ENCODE data around the gene ATP10A. TPM values are rescaled to one million over a fixed set of nuclear protein-coding genes. Genes with fewer than 3 reads are reported as not detected.

ATP10A gene
- total and polyA plus RNA-seq, 2 donors from 2014 or later: 4.0 to 6.8 TPM

GRCh38 chr15:25678500-25678855 is 184.6 kb downstream of the ATP10A start:
- intact Hi-C loops (cut with DNase I): no loop called here
- Histone ChIP-seq H3K4me1 (ENCODE audit: control insufficient read depth in 2 of 3, insufficient read depth in 2 of 3, low read depth in 1 of 3, low read length in 3 of 3) (no peaks in the 10 kb centered on the region), H3K36me3 (ENCODE audit: control insufficient read depth in 2 of 3, insufficient read depth in 3 of 3, low read length in 3 of 3) (no peaks in the 10 kb centered on the region), H3K9ac (ENCODE audit: low read length in 3 of 3) (no peak overlapping the region), H3K27ac (ENCODE audit: low read depth in 2 of 2, low read length in 2 of 2) (no peak overlapping the region), H3K27me3 (ENCODE audit: control insufficient read depth, insufficient read depth, low read length) (no peaks in the 10 kb centered on the region), H3K4me3 (ENCODE audit: low read length in 3 of 3) (no peak overlapping the region), H3K9me3 (ENCODE audit: control insufficient read depth in 2 of 3, insufficient read depth in 1 of 3, low read length in 3 of 3) (no peaks in the 10 kb centered on the region)
- TF ChIP-seq CTCF (IDR thresholded peaks at IDR 0.05; ENCODE audit: borderline replicate concordance, extremely low read depth, insufficient read depth): no peak
- FAIRE-seq (no peak), DNase-seq (peak in 2 of 5 donors; percentile 43 to 48)

- FAIRE-seq (no peak), DNase-seq (no peak)
- TF ChIP-seq CTCF (IDR thresholded peaks at IDR 0.05; ENCODE audit: borderline replicate concordance, extremely low read depth, insufficient read depth): no peak
- Histone ChIP-seq H3K9ac (ENCODE audit: low read length in 3 of 3) (no peak overlapping the region), H3K9me3 (ENCODE audit: control insufficient read depth in 2 of 3, insufficient read depth in 1 of 3, low read length in 3 of 3) (no peaks in the 10 kb centered on the region), H3K27me3 (ENCODE audit: control insufficient read depth, insufficient read depth, low read length) (no peaks in the 10 kb centered on the region), H3K4me1 (ENCODE audit: control insufficient read depth in 2 of 3, insufficient read depth in 2 of 3, low read depth in 1 of 3, low read length in 3 of 3) (no peaks in the 10 kb centered on the region), H3K36me3 (ENCODE audit: control insufficient read depth in 2 of 3, insufficient read depth in 3 of 3, low read length in 3 of 3) (no peaks in the 10 kb centered on the region), H3K27ac (ENCODE audit: low read depth in 2 of 2, low read length in 2 of 2) (no peak overlapping the region), H3K4me3 (ENCODE audit: low read length in 3 of 3) (no peak overlapping the region)
- intact Hi-C loops (cut with DNase I): no loop called here
Observed at GRCh38 chr15:25677719-25678499, 185.2 kb downstream of the ATP10A start.

GRCh38 chr15:25676070-25676469 is 187.1 kb downstream of the ATP10A start:
- H3K9ac ChIP-seq (ENCODE audit: low read length in 3 of 3): no peak overlapping the region
- no peaks in the 10 kb centered on the region for H3K9me3 ChIP-seq (ENCODE audit: control insufficient read depth in 2 of 3, insufficient read depth in 1 of 3, low read length in 3 of 3)
- H3K27ac ChIP-seq (ENCODE audit: low read depth in 2 of 2, low read length in 2 of 2): no peak overlapping the region
- no peak for DNase-seq
- no peaks in the 10 kb centered on the region for H3K27me3 ChIP-seq (ENCODE audit: control insufficient read depth, insufficient read depth, low read length)
- TF ChIP-seq CTCF (IDR thresholded peaks at IDR 0.05; ENCODE audit: borderline replicate concordance, extremely low read depth, insufficient read depth): no peak
- no peaks in the 10 kb centered on the region for H3K4me1 ChIP-seq (ENCODE audit: control insufficient read depth in 2 of 3, insufficient read depth in 2 of 3, low read depth in 1 of 3, low read length in 3 of 3)
- intact Hi-C loops (cut with DNase I): no loop called here
- H3K36me3 ChIP-seq (ENCODE audit: control insufficient read depth in 2 of 3, insufficient read depth in 3 of 3, low read length in 3 of 3): no peaks in the 10 kb centered on the region
- FAIRE-seq: no peak
- no peak overlapping the region for H3K4me3 ChIP-seq (ENCODE audit: low read length in 3 of 3)
